K562 (cell line): ENCODE data around the gene MRPL28. TPM values are rescaled to one million over a fixed set of nuclear protein-coding genes. Genes with fewer than 3 reads are reported as not detected.

ENCODE experiments used
- ATAC-seq: fragments of 200-7000 bp; cut with Tn5 transposase; 3 replicates; pipeline ENCODE4 v1.9.1; 2020; ENCODE audit warnings: moderate library complexity
- BruUV-seq: library from RNA; stranded (reverse); fragments of 400-500 nt; replicated peaks from 2 replicates; lab custom pipeline; 2021; lab: Mats Ljungman, UMichigan
- CTCF ChIA-PET: fragments of 300-600 bp; formaldehyde crosslinking; extraction: SDS; loops from one replicate; lab custom pipeline; 2021; ENCODE audit warnings: low intra/inter-chr PET ratio; lab: Yijun Ruan, JAX
- POLR2A ChIA-PET: fragments of 300-600, 350-650 bp; sonication (Branson Sonifier 250); formaldehyde crosslinking; extraction: SDS; loops from one replicate; lab custom pipeline; 2021; ENCODE audit warnings: antibody characterized with exemption, inconsistent platforms; lab: Yijun Ruan, JAX
- DNase-seq, 4 experiments: peaks; one replicate each; pipeline versions ENCODE4 v3.0.0 to v3.0.0-alpha.2; 2011 to 2018; ENCODE audit warnings: low spot score in 3 of 4, mixed read lengths in 3 of 4; ENCODE audit errors: extremely low read depth in 1 of 4
- FAIRE-seq: peaks from 2 replicates; lab custom pipeline; 2011; peaks lifted over from hg19 to GRCh38; lab: Jason Lieb, UNC
- H2AFZ ChIP-seq: 2 replicates; pipeline ENCODE4 v1.6.0; 2011; ENCODE audit warnings: low read depth, low read length, control low read depth, inconsistent platforms
- H3K27ac ChIP-seq: fragments of 200-600 bp; 3 replicates; pipeline ENCODE4 v1.8.0; 2011; ENCODE audit warnings: low read depth, mild to moderate bottlenecking, control low read depth, inconsistent platforms, low read length, moderate library complexity, mixed read lengths; ENCODE audit errors: extremely low read depth
- H3K27me3 ChIP-seq, 2 experiments: fragments of 300-600 bp in 1 of 2; 2 replicates in 1 of 2; 3 replicates in 1 of 2; pipeline versions ENCODE4 v1.6.0 to v1.8.0; 2011; ENCODE audit warnings: inconsistent platforms in 2 of 2, low read length in 2 of 2, mild to moderate bottlenecking in 1 of 2, mixed read lengths in 1 of 2, moderate library complexity in 1 of 2; ENCODE audit not compliant: control insufficient read depth in 2 of 2, insufficient read depth in 2 of 2
- H3K36me3 ChIP-seq: fragments of 300-600 bp; 3 replicates; pipeline ENCODE4 v1.8.0; 2011; ENCODE audit warnings: mild to moderate bottlenecking, low read length, inconsistent platforms; ENCODE audit not compliant: control insufficient read depth, insufficient read depth
- H3K4me1 ChIP-seq, 2 experiments: fragments of 200-600 bp in 1 of 2; replicated peaks in 1 of 2; 2 replicates in 1 of 2; 3 replicates in 1 of 2; pipeline versions ENCODE4 v1.5.1 to v1.8.0; 2011; ENCODE audit warnings: inconsistent platforms in 2 of 2, low read length in 2 of 2, mild to moderate bottlenecking in 1 of 2, mixed read lengths in 1 of 2, moderate library complexity in 1 of 2; ENCODE audit not compliant: control insufficient read depth in 2 of 2, insufficient read depth in 2 of 2
- H3K4me2 ChIP-seq: 2 replicates; pipeline ENCODE4 v1.6.1; 2011; ENCODE audit warnings: low read length, control low read depth, inconsistent platforms, mixed read lengths; ENCODE audit not compliant: insufficient read depth
- H3K4me3 ChIP-seq: fragments of 200-600 bp; sonication (generic), shearing (Covaris generic); 2 replicates; pipeline ENCODE4 v1.5.1; 2016; ENCODE audit warnings: control low read depth, inconsistent platforms
- H3K79me2 ChIP-seq: fragments of 200-600 bp; 3 replicates; pipeline ENCODE4 v1.8.0; 2011; ENCODE audit warnings: low read length, inconsistent platforms; ENCODE audit not compliant: control insufficient read depth, insufficient read depth
- H3K9ac ChIP-seq, 2 experiments: 2 replicates each; pipeline versions ENCODE4 v1.6.0 to v1.6.1; 2011; ENCODE audit warnings: low read depth in 2 of 2, low read length in 2 of 2, control low read depth in 1 of 2, inconsistent platforms in 1 of 2, mild to moderate bottlenecking in 1 of 2, mixed read lengths in 1 of 2; ENCODE audit not compliant: insufficient read depth in 1 of 2
- H3K9me1 ChIP-seq: one replicate; pipeline ENCODE4 v1.6.0; 2011; ENCODE audit warnings: inconsistent platforms, mild to moderate bottlenecking, low read length, moderate library complexity; ENCODE audit not compliant: control insufficient read depth, insufficient read depth
- H3K9me3 ChIP-seq: replicated peaks from 2 replicates; pipeline ENCODE4 v1.5.1; 2011; ENCODE audit warnings: low read depth, low read length, inconsistent platforms; ENCODE audit not compliant: control insufficient read depth, insufficient read depth
- H4K20me1 ChIP-seq: replicated peaks from 2 replicates; pipeline ENCODE4 v1.6.1; 2011; ENCODE audit warnings: low read length, inconsistent platforms, mixed read lengths; ENCODE audit not compliant: control insufficient read depth, insufficient read depth
- ETS2 ChIP-seq: IDR thresholded peaks from 2 replicates; pipeline ENCODE4 v1.6.1; 2016; ENCODE audit warnings: borderline replicate concordance, missing genetic modification characterization, mild to moderate bottlenecking, moderate library complexity, missing compliant biosample characterization; ENCODE audit not compliant: poor library complexity, severe bottlenecking
- MGA ChIP-seq: fragments of 450-650 bp; IDR thresholded peaks from 2 replicates; pipeline ENCODE4 v1.6.1; 2016; ENCODE audit warnings: mild to moderate bottlenecking, moderate library complexity
- PHB ChIP-seq: fragments of 250-450 bp; sonication (Bioruptor Pico); IDR thresholded peaks from 2 replicates; pipeline ENCODE4 v1.5.0; 2021
- STAT5A ChIP-seq: IDR thresholded peaks from 2 replicates; pipeline ENCODE4 v1.6.1; 2012; ENCODE audit warnings: low read length, inconsistent platforms, borderline replicate concordance
- ZBTB43 ChIP-seq: sonication (generic); formaldehyde crosslinking; IDR thresholded peaks from 2 replicates; pipeline ENCODE4 v1.8.0; 2023; ENCODE audit warnings: mild to moderate bottlenecking, missing genetic modification reagents
- ZFP36 ChIP-seq: fragments of 150-350 bp; IDR thresholded peaks from 2 replicates; pipeline ENCODE4 v1.6.1; 2018; ENCODE audit warnings: low read length, low read depth; ENCODE audit not compliant: partially characterized antibody
- ZNF586 ChIP-seq: fragments of 450-650 bp; formaldehyde crosslinking; conservative IDR thresholded peaks from 2 replicates; pipeline ENCODE4 v1.4.0; 2020; ENCODE audit warnings: mild to moderate bottlenecking, moderate library complexity
- ZNF717 ChIP-seq: fragments of 250-450 bp; sonication (Bioruptor Pico); IDR thresholded peaks from 2 replicates; pipeline ENCODE4 v1.5.0; 2021
- WGBS: fragments of 100-300 bp; shearing (Covaris generic); methylation state at CpG from one replicate; pipeline ENCODE4 v1.1.6; 2016; ENCODE audit warnings: low coverage, mixed read lengths; ENCODE audit not compliant: insufficient coverage; ENCODE audit errors: missing lambda C conversion rate; 5-methylcytosine and 5-hydroxymethylcytosine counted together
- in situ Hi-C: fragments of 300-500 bp; cut with MboI; formaldehyde crosslinking; loops from 4 replicates; pipeline ENCODE4 v1.15.0; 2018; ENCODE audit warnings: inconsistent platforms, mixed read lengths
- intact Hi-C: fragments of 100-400 bp; cut with micrococcal nuclease; formaldehyde crosslinking; loops from 2 replicates; pipeline ENCODE4 v1.14.2; 2022
- polyA plus RNA-seq, 8 experiments: library from polyadenylated mRNA; depleted of rRNA in 4 of 8; stranded (reverse) in 5 of 8; unstranded in 3 of 8; fragments of >200 nt; fragmentation: Nextera tagmentation in 2 of 8; fragmentation: Illumina TruSeq in 1 of 8; extraction: Ambion mirVana in 2 of 8; extraction: Trizol in 1 of 8; gene quantifications; 2 replicates each; pipeline versions ENCODE4 v1.2.1 to v1.2.3, GENCODE V29; 2011 to 2014; ENCODE audit warnings: inconsistent platforms in 1 of 8, missing spikeins in 1 of 8
- total RNA-seq, 7 experiments: library from RNA; depleted of rRNA in 6 of 7; stranded (reverse); fragments of >200 nt in 6 of 7; fragmentation: Illumina TruSeq in 2 of 7; extraction: Trizol in 2 of 7; gene quantifications; 2 replicates each; pipeline versions ENCODE4 v1.2.1 to v1.2.3, GENCODE V29; 2011 to 2021; ENCODE audit warnings: low replicate concordance in 1 of 7
- TF ChIP-seq, protein P1 (sequence below): sonication (generic); formaldehyde crosslinking; IDR thresholded peaks from 2 replicates; pipeline ENCODE4 v1.8.1; 2023; ENCODE audit warnings: mild to moderate bottlenecking, missing genetic modification reagents, moderate library complexity

The MRPL28 gene
- total and polyA plus RNA-seq, 9 of the 15 experiments (the other 6 are each of a cell fraction or from before 2014, with no cell fraction given), result 2.5 to 323 (median 175) TPM

DNA sequence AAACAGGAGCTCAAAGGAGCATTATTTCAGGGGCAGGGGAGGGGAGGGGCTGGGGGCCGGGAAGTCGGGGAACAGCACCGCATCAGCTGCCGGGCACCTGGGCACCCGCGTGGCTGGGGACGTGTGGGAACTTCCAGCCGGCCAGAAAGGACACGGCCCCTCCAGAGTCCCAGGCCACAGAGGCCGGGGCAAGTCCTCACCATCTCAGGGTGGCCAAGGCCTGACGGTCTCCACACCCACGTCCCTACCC lies 10.3 kb upstream of the MRPL28 start:
- no peak overlapping the region for H2AFZ ChIP-seq

More for the DNA sequence above, 10.3 kb upstream of the MRPL28 start:
- peak overlapping the region; percentile 94 for H3K4me3 ChIP-seq
- in situ Hi-C loops (no loop called here), intact Hi-C loops (no loop called here)
- H3K9me1 ChIP-seq, result no peaks in the 10 kb centered on the region
- H3K9ac ChIP-seq, result peak overlapping the region; percentile 80 to 88; a peak in 3 of 4 replicates
- WGBS, result 0% methylated on average over 2 of the region's 12 CpGs
- peaks cover 21% of the 10 kb centered on the region; the same call in 2 of the 3 replicates for H3K36me3 ChIP-seq
- H3K27me3 ChIP-seq, result no peaks in the 10 kb centered on the region
- H3K27ac ChIP-seq, result peak overlapping the region; percentile 75
- H3K9me3 ChIP-seq, result no peaks in the 10 kb centered on the region
- peak; percentile 57 for ATAC-seq
- BruUV-seq, result no TSS peak
- POLR2A ChIA-PET, result interaction anchor here (0.6 kb wide), 1 partner anchor 62 kb away, joined by 3 read pairs; no protein-coding TSS in a partner anchor
- peaks cover 33% of the 10 kb centered on the region for H3K79me2 ChIP-seq
- no peak for TF ChIP-seq PHB (CRISPR knock-in tag)
- no peak for TF ChIP-seq MGA
- TF ChIP-seq ZNF717 (CRISPR knock-in tag), result no peak
- TF ChIP-seq ZBTB43, result no peak
- TF ChIP-seq ZFP36, result no peak
- TF ChIP-seq ETS2 (tag), result no peak
- TF ChIP-seq ZNF586 (CRISPR knock-in tag), result no peak
- TF ChIP-seq, protein P1, sequence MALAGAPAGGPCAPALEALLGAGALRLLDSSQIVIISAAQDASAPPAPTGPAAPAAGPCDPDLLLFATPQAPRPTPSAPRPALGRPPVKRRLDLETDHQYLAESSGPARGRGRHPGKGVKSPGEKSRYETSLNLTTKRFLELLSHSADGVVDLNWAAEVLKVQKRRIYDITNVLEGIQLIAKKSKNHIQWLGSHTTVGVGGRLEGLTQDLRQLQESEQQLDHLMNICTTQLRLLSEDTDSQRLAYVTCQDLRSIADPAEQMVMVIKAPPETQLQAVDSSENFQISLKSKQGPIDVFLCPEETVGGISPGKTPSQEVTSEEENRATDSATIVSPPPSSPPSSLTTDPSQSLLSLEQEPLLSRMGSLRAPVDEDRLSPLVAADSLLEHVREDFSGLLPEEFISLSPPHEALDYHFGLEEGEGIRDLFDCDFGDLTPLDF, result no peak
- TF ChIP-seq STAT5A, result no peak
- DNase-seq, result no peak
- no peaks in the 10 kb centered on the region for H4K20me1 ChIP-seq
- CTCF ChIA-PET, result interaction anchor here (0.9 kb wide), 1 partner anchor 10 kb away, joined by 3 read pairs; the partner anchor contains the start of gene MRPL28
- peak overlapping the region; percentile 65 for H3K4me2 ChIP-seq
- FAIRE-seq, result no peak
- H3K4me1 ChIP-seq, result peaks cover 0 to 64% of the 10 kb centered on the region in 2 experiments; a peak in 3 of 5 replicates
